GM12873 (cell line): ENCODE measurements around the gene PCDHGB4.

ENCODE experiments used
- CTCF ChIP-seq: IDR thresholded peaks from 2 replicates; pipeline ENCODE4 v1.5.1; 2012; ENCODE audit warnings: low read depth, mild to moderate bottlenecking, moderate library complexity, low read length, control low read depth; ENCODE audit not compliant: insufficient read depth; ENCODE audit errors: missing control alignments

The PCDHGB4 gene

GRCh38 chr5:141422742-141423291, 35.3 kb downstream of the PCDHGB4 start:
- no peak for TF ChIP-seq CTCF

GRCh38 chr5:141427783-141428426, 40.4 kb downstream of the PCDHGB4 start:
- no peak for TF ChIP-seq CTCF

- peak; percentile 74 for TF ChIP-seq CTCF
These were observed 43.0 kb downstream of the PCDHGB4 start, which contains the start of gene PCDHGA12 for GRCh38 chr5:141430332-141431113. Gene PCDHGA12 (plus strand): TSS chr5:141430507. CDS start chr5:141430760, 253 bp downstream.

- TF ChIP-seq CTCF, result no peak
These were observed 43.8 kb downstream of the PCDHGB4 start for GRCh38 chr5:141431286-141431685.

GRCh38 chr5:141434006-141434405, 46.5 kb downstream of the PCDHGB4 start:
- no peak for TF ChIP-seq CTCF

- TF ChIP-seq CTCF, result no peak
These were observed 49.7 kb downstream of the PCDHGB4 start for GRCh38 chr5:141437221-141437620.
